ENCODE measurements around the gene MAP4K4. TPM values are rescaled to one million over a fixed set of nuclear protein-coding genes. Genes with fewer than 3 reads are reported as not detected.
A peak's percentile ranks its signal among the peaks of the same experiment; 100 is the strongest.

Gene MAP4K4
- total RNA-seq, 1 donor from 2014 or later: 68.4 TPM

DNA sequence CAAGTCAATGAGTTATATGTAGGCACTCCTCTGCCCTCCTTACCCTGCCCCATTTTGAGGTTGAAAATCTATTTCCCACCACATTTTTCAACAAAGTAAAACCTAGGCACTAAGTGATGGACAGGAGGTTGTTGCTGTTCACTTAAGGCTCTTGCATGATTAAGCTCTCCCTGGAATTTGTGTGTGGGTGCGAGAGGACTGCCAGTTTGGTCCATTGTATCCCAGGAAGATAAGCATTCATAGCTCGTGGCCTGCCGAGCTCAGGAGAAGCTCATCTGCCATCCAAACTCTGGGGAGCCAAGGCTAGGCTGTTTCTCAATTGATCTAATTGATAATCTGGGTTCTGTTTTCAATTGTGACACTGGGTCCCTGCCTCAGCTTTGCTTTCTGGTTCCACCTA is 4.7 kb upstream of the MAP4K4 start:
- Histone ChIP-seq H3K27me3 (ENCODE audit: low read depth) (no peaks in the 10 kb centered on the region), H3K27ac (no peak overlapping the region), H3K36me3 (no peaks in the 10 kb centered on the region), H3K9me3 (no peaks in the 10 kb centered on the region), H3K4me1 (peaks cover 5% of the 10 kb centered on the region), H3K4me3 (no peak overlapping the region)
- ATAC-seq (no peak), DNase-seq (no peak)
- TF ChIP-seq, protein P1, sequence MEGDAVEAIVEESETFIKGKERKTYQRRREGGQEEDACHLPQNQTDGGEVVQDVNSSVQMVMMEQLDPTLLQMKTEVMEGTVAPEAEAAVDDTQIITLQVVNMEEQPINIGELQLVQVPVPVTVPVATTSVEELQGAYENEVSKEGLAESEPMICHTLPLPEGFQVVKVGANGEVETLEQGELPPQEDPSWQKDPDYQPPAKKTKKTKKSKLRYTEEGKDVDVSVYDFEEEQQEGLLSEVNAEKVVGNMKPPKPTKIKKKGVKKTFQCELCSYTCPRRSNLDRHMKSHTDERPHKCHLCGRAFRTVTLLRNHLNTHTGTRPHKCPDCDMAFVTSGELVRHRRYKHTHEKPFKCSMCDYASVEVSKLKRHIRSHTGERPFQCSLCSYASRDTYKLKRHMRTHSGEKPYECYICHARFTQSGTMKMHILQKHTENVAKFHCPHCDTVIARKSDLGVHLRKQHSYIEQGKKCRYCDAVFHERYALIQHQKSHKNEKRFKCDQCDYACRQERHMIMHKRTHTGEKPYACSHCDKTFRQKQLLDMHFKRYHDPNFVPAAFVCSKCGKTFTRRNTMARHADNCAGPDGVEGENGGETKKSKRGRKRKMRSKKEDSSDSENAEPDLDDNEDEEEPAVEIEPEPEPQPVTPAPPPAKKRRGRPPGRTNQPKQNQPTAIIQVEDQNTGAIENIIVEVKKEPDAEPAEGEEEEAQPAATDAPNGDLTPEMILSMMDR (IDR thresholded peaks at IDR 0.05): no peak
- intact Hi-C loops (cut with DNase I): no loop called here

DNA sequence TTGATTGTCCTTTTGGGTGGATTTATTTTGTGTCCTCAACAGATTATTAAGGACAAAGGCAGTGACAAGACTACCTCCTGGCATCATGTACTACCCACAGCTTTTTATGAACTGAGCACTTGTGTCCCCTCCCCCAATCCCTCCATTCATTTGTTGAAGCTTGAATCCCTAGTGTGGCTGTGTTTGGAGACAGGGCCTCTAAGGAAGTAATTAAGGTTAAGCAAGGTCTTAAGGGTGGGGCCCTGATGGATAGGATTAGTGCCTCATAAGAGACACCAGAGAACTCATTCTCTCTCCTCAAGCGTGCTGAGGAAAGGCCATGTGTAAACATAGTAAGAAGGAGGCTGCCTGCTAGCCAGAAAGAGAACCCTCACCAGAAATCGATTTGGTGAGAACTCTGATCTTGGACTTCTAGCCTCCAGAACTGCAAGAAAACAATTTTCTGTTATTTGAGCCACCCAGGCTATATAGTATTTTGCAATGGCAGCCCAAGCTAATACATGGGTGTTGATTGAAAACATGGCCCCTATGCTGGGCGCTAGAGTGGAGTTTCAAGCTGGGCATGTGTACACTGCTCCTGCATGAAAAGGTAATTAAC is 3.4 kb upstream of the MAP4K4 start:
- no peak for DNase-seq
- Histone ChIP-seq H3K36me3 (no peaks in the 10 kb centered on the region), H3K4me3 (no peak overlapping the region), H3K4me1 (peaks cover 10% of the 10 kb centered on the region), H3K9me3 (no peaks in the 10 kb centered on the region), H3K27me3 (ENCODE audit: low read depth) (no peaks in the 10 kb centered on the region), H3K27ac (no peak overlapping the region)
- no peak for ATAC-seq
- intact Hi-C loops (cut with DNase I): no loop called here
- TF ChIP-seq, protein P1 (IDR thresholded peaks at IDR 0.05): no peak

DNA sequence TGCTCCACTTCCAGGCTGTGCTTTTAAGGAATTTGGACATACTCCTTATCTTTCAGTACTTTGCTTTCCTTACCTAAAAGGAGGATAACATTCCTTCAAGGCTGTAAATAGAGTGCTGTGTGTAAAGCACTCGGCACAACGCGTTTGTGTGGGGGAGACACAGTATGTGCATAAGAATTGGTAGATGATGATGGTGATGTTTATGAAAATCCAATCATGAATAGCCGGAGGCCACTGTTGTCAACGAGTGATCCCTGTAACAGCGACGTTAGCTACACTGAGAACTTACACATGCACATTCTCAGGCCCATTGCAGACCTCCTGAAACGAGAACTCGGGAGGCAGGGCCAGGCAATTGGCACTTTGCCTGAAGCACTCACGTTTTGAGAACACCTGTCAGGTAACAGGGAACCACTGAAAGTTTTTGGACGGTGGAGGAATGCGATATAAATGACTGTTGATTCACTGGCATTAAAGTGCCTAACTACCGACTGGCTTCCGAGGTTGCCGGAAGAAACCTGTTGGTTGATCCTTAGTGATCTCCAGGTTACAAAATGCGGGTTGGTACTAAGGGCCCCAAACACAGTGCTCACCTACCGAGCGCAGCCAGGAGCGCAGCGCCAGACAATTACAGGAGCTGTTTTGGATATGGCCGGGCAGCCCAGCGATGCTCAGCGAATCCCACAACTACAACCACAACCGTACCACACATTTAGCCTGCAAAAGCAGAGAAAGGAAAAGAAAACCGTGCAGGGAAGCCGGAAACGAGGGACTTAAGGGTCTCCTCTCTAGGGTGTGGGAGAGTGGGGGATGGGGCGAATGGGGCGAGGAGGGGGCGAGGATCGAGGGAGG is 1.0 kb upstream of the MAP4K4 start:
- Histone ChIP-seq H3K36me3 (no peaks in the 10 kb centered on the region), H3K4me3 (peak overlapping the region; percentile 77), H3K9me3 (no peaks in the 10 kb centered on the region), H3K27me3 (ENCODE audit: low read depth) (no peaks in the 10 kb centered on the region), H3K4me1 (peaks cover 29% of the 10 kb centered on the region), H3K27ac (peak overlapping the region; percentile 87)
- intact Hi-C loops (cut with DNase I): no loop called here
- TF ChIP-seq, protein P1 (IDR thresholded peaks at IDR 0.05): no peak
- ATAC-seq: peak; percentile 49 to 64
- peak; percentile 63 for DNase-seq

DNA sequence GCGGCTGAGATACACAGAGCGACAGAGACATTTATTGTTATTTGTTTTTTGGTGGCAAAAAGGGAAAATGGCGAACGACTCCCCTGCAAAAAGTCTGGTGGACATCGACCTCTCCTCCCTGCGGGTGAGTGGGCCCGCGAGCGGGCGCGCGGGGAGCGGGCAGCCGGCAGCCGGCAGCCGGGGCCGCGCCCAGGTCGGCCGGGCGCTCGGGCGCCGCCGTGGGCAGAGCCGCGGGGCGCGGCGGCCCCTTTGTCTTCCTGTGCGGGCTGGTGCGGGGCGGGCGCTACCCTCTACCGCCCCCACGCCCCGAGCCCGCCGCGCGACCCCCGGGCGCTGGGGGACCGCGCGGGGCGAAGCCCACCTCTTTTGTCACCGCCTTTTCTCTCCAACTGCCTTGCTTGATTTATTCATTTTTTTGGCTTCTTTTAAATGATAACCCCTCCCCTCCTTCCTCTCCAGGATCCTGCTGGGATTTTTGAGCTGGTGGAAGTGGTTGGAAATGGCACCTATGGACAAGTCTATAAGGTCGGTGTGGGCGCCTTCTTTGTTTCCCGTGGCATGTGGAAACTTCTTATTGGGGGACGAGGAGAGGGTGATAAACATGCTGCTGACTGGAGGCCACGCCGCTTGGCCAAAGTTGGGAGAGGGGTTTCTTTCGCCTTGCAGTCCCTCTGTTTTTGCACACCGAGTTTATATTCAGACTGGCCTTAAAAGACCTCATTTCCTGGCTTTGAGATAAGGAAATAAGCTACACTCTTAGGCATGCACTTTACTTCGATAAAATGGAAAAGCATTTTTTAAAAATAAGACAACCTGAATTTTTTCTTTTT is 722 bp downstream of the MAP4K4 start:
- Histone ChIP-seq H3K9me3 (no peaks in the 10 kb centered on the region), H3K4me3 (peak overlapping the region; percentile 59), H3K4me1 (peaks cover 38% of the 10 kb centered on the region), H3K27ac (peak overlapping the region; percentile 76), H3K36me3 (no peaks in the 10 kb centered on the region), H3K27me3 (ENCODE audit: low read depth) (no peaks in the 10 kb centered on the region)
- intact Hi-C loops (cut with DNase I): no loop called here
- no peak for DNase-seq
- ATAC-seq: peak; percentile 7 to 32
- TF ChIP-seq, protein P1 (IDR thresholded peaks at IDR 0.05): no peak

Measured in lower lobe of right lung (tissue), 2 donors.